Adipose tissue (tissue), 3 donors: ENCODE measurements around the gene FAIM2. TPM values are rescaled to one million over a fixed set of nuclear protein-coding genes. Genes with fewer than 3 reads are reported as not detected.

ENCODE experiments used
- H3K27ac ChIP-seq: one replicate; pipeline ENCODE4 v1.5.1; 2013; ENCODE audit warnings: low read depth, low read length
- WGBS, 3 donors: extraction: QIAGEN DNeasy Blood & Tissue Kit; methylation state at CpG; one replicate each; pipeline ENCODE4 v1.1.7; 2013; 5-methylcytosine and 5-hydroxymethylcytosine counted together
- polyA plus RNA-seq, 3 donors: library from polyadenylated mRNA; stranded (reverse); fragments of 200-250 nt; gene quantifications; one replicate each; pipeline ENCODE4 v1.2.3, GENCODE V29; 2013
- donor health status: healthy with polysubstance abuse.
- donor health status: Bipolar disorder and iron deficiency.
- donor health status: healthy.

Gene FAIM2
- polyA plus RNA-seq: 1 to 10 TPM in 1 of 3 donors, under 1 TPM in 2; 0.19 to 6.0 (median 0.53) TPM

- 4 to 28% (median 9%) methylated on average over 17 to 56 of the region's 56 CpGs for WGBS, 3 donors
Observed at GRCh38 chr12:49903700-49904423, at the start of gene FAIM2. Gene FAIM2 (minus strand): TSS chr12:49903900. CDS start chr12:49903792, 108 bp downstream.

GRCh38 chr12:49953151-49953550, 49.5 kb upstream of the FAIM2 start:
- 77 to 92% (median 82%) methylated on average over 4 of the region's 4 CpGs for WGBS, 3 donors

More at GRCh38 chr12:49903700-49904423, at the start of gene FAIM2:
- no peak within 1 kb of the TSS for H3K27ac ChIP-seq

DNA sequence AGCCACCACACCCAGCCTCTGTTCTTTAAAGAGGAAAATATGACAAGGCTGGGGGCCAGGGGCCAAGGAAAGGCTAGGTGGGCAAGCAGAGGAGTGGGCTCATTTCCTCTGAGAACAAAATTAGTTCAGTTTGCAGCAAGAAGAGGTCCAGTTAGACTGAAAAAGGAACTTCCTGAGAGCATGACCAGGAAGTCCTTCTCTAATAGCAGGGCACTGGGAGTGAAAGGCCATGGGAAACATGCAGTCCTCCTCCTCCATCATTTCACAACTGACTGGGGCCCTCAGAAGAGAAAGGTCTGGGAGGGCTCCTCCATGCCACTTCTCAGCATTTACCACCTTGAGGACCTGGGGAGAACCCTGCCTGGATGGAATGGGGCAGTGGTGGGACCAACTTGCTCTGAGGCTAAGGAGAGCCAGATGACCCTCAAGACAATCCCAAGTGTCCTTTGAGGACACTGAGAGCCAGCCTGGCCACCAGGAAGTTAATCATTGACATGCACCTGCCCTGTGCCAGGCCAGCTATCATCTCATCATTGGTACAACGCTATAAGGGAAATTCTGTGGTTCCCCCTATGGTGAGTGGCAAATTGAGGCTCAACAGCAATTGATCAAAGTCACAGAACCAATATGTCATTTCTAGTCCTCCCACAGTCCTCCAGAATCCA, 48.8 kb upstream of the FAIM2 start:
- 17 to 84% (median 69%) methylated on average over 1 of the region's 1 CpG for WGBS, 3 donors
- H3K27ac ChIP-seq: no peak overlapping the region

More at GRCh38 chr12:49953151-49953550, 49.5 kb upstream of the FAIM2 start:
- H3K27ac ChIP-seq: no peak overlapping the region

DNA sequence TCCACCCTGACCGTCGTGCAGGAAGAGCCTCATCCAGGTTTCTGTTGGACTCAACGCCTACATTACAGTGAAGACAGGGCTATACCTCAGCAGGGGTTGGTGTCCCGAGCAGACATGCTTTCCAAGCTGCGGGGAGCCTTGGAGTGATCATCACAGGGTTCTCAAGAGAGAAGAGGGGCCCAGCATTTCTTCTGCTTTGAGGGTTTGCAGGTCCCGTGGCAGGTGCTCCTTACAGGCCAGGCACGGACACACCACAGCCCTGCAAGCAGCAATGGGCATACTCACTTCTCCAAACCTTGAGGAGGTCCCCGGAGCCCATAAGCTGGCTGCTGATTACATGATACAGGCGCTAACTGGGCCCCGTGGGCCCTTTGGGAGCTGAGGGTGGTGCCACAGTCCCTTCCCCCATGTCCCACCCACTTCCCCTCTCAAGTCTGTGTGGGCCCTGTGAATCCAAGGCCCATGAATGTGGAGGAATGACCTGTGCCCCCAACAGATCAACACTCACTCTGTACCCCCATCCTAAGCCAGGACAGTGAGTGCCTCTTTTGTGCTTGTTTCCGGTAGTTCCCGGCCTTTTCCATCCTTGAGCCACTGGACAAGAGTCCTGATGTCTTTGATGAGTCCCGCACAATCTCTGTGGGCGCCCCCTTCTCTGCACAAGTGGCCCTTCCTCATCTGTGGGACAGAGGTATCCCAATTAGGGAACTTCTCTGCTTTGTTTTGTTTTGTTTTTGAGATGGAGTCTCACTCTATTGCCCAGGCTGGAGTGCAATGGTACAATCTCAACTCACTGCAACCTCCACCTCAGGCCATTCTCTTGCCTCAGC, 47.9 kb upstream of the FAIM2 start:
- no peak overlapping the region for H3K27ac ChIP-seq
- WGBS, 3 donors: 77 to 84% (median 81%) methylated on average over 14 of the region's 14 CpGs

DNA sequence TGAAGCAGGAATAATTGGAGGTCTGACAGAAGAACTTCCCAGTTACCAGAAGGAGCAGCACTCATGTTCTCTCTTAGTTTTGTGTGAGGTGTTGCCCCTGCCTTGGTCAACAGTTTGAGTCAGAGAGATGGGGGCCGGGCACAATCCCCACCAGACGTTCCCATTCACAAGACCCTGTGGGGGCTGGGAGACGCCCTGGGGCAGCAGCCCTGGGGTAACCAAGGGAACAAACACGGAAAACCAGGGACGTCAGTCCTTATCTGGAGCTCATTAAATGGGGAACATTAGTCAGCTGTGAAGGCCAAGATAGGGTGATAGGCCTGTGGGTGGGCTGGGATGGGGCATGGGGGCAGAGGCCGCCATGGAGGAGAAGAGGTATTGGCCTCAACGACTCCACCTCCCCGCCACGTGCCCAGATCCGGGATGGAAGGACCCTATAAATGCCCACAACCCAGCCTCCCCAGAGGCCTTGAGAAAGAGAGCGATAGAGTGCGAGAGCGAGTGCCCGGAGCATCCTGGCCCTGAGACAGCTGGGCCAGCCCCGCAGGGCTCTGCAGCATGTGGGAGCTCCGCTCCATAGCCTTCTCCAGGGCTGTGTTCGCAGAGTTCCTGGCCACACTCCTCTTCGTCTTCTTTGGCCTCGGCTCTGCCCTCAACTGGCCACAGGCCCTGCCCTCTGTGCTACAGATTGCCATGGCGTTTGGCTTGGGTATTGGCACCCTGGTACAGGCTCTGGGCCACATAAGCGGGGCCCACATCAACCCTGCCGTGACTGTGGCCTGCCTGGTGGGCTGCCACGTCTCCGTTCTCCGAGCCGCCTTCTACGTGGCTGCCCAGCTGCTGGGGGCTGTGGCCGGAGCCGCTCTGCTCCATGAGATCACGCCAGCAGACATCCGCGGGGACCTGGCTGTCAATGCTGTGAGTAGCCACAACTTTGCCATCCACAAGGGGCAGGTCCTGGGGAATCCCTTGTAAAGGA, 46.9 kb upstream of the FAIM2 start, which contains the start of gene AQP2:
Gene AQP2, plus strand, starts transcription at position 465 of the 979 bp plus-strand sequence. Its CDS starts 94 bp downstream, at position 559.
- 83 to 86% (median 86%) methylated on average over 28 to 32 of the region's 32 CpGs for WGBS, 3 donors
- no peak within 1 kb of the TSS for H3K27ac ChIP-seq

DNA sequence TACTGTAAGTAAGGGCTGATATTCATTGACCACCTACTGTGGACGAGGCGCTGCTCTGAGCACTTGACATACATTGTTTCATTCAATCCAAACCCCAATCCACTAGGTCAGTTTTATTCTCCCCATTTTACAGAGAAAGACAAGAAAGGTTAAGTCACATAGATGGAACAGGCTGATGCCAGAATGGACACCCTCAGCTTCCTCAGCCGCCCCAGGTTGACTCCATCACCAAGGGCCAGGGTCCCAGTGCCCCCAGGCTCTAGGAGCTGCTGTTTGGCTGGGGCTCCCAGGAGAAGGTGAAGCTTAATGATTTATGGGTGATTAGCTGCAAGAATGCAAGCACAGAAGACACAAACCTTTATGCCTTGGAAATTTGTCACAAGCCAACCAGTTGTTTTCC, 46.2 kb upstream of the FAIM2 start:
- no peak overlapping the region for H3K27ac ChIP-seq
- 92 to 96% (median 93%) methylated on average over 3 of the region's 3 CpGs for WGBS, 3 donors

GRCh38 chr12:49948866-49949845, 45.5 kb upstream of the FAIM2 start:
- H3K27ac ChIP-seq: no peak overlapping the region
- 83 to 86% (median 85%) methylated on average over 13 of the region's 13 CpGs for WGBS, 3 donors

- H3K27ac ChIP-seq: no peak overlapping the region
- 71 to 85% (median 83%) methylated on average over 7 of the region's 7 CpGs for WGBS, 3 donors
Observed at GRCh38 chr12:49947593-49948226, 44.0 kb upstream of the FAIM2 start.

- H3K27ac ChIP-seq: no peak overlapping the region
- WGBS, 3 donors: 81 to 85% (median 83%) methylated on average over 3 of the region's 3 CpGs
Observed at GRCh38 chr12:49946497-49946896, 42.8 kb upstream of the FAIM2 start.

- H3K27ac ChIP-seq: no peak overlapping the region
- 87 to 90% (median 90%) methylated on average over 9 of the region's 9 CpGs for WGBS, 3 donors
Observed at GRCh38 chr12:49946086-49946485, 42.4 kb upstream of the FAIM2 start.

DNA sequence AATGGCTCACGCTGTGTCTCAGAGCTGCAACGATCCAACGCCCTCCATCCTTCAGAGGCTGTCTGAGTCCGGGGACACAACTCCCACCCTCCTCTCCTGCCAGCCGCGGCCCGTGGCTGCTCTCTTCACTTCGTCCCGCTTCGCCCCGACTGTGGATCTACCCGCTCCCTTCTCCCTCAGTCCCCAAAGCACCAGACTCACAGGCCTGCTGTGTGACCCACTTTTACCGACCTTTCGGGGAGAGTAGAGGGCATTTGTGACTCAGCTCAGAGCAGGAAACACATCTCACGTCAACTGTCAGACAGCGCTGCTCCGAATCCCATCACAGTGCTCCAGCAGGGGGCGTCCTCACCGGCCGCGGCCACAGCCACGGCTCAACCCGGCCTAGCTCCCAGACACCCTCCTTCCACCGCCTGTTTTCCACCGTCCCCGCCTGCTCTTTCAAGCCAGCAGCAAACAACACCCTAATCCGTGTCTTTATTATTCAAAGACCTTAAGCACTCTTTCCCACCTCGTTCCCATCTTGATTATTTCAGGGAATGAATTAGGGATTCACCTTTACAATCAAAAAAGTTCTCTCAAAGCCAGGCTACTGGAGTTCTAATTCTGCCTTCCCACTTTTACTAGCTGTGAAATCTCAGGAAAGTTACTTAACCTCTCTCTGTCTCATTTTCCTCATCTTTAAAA, 41.8 kb upstream of the FAIM2 start:
- WGBS, 3 donors: 9 to 14% (median 12%) methylated on average over 27 to 28 of the region's 28 CpGs
- no peak overlapping the region for H3K27ac ChIP-seq

DNA sequence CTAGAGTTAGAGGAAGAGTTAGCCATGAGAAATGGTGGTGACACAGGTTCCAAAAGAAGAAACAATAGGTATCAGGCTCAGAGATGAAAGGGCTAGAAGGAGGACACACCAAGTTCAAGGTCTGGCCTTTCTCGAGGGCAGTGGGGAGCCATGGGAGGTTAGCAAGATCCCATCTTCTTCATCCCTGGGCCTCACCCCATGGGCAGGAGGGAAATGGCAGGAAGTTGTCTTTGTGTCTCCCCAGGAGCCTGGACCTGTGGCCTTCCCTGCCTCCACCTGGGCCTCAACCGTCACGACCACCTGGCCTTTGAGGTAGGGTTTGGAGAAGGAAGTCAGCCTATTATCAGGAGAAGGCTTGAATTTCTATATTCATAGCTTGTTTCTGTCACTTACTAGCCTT, 41.0 kb upstream of the FAIM2 start:
- H3K27ac ChIP-seq: no peak overlapping the region
- 81 to 88% (median 86%) methylated on average over 3 of the region's 3 CpGs for WGBS, 3 donors

DNA sequence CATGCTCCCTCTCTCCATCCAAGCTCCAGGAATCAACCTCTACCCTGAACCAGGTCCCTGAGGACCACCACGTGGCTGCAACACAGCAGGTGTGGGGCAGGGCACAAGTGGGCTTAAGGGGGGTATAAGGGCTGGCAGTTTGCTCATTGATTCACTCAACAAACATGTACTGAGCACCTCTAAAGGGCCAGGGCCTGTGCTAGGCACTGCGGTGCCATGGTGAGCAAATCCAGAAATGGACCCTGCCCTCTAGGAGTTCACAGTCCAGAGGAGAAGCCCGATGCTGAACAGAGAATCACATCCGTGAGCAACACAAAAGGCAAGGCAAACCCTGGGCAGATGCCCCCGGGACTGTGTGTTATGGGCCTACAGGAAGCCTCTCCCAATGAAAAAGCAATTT, 40.3 kb upstream of the FAIM2 start:
- WGBS, 3 donors: 84 to 86% (median 86%) methylated on average over 5 of the region's 5 CpGs

GRCh38 chr12:49943625-49943960, 39.9 kb upstream of the FAIM2 start:
- WGBS, 3 donors: 81 to 93% (median 86%) methylated on average over 1 of the region's 1 CpG
- no peak overlapping the region for H3K27ac ChIP-seq

More for the DNA sequence above, 40.3 kb upstream of the FAIM2 start:
- no peak overlapping the region for H3K27ac ChIP-seq

GRCh38 chr12:49942921-49943624, 39.4 kb upstream of the FAIM2 start:
- H3K27ac ChIP-seq: no peak overlapping the region
- WGBS, 3 donors: 74 to 82% (median 81%) methylated on average over 14 of the region's 14 CpGs
